Uterus (tissue), 2 donors: ENCODE data around the gene MAPK8IP2.

Experiments used
- CTCF ChIP-seq, 4 experiments: fragments of 200-600 bp in 2 of 4; fragments of 450-650 bp in 2 of 4; sonication (generic) in 2 of 4; IDR thresholded peaks; one replicate each; pipeline ENCODE4 v1.5.1; 2016 to 2019; ENCODE audit warnings: antibody characterized with exemption in 4 of 4, mild to moderate bottlenecking in 2 of 4, moderate library complexity in 1 of 4
- POLR2A ChIP-seq, 2 donors: fragments of 450-650 bp; IDR thresholded peaks; one replicate each; pipeline ENCODE4 v1.6.1; 2016; ENCODE audit warnings: antibody characterized with exemption in 2 of 2, mild to moderate bottlenecking in 1 of 2, moderate library complexity in 1 of 2

- TF ChIP-seq CTCF (IDR thresholded peaks at IDR 0.05) (no peak), POLR2A (IDR thresholded peaks at IDR 0.05) (no peak)
These were observed 9.0 kb downstream of the MAPK8IP2 start for GRCh38 chr22:50609599-50609998.
